ENCODE measurements around the gene JAK3.

JAK3 gene

DNA sequence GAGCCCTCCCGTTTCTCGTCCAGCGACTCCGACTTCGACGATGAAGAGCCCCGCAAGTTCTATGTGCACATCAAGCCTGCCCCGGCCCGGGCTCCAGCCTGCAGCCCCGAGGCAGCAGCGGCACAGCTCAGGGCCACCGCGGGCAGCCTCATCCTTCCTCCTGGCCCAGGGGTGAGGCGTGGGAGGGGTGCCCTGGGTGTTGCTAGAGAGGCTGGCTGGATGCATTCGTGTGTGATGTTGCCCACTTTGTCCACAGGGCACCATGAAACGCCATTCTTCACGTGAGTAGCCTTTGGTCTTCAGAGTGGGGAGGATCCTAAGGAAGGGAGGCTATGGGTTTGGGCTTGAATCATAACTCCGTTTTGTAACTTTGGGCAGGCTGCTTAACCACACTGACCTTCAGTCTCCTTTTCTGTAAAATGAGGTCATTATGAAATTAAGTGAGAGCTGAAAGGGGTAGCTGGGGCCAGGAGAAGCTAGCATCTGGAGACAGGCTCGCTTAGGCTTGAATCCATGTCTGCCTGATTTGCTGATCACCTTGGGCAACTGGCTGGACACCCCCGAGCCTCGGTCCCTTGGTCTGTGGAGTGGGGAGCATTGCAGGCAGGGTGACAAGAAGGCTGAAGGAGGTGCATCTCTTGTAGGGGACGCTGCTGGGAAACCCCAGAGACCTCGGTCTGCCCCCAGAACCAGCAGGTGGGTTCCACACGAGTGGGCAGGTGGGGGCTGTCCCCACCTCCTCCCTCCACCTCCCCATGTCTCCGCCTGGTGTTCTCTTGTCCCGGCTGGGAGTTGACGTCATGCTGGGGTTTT, 71.6 kb downstream of the JAK3 start:
- DNase-seq = no peak

DNA sequence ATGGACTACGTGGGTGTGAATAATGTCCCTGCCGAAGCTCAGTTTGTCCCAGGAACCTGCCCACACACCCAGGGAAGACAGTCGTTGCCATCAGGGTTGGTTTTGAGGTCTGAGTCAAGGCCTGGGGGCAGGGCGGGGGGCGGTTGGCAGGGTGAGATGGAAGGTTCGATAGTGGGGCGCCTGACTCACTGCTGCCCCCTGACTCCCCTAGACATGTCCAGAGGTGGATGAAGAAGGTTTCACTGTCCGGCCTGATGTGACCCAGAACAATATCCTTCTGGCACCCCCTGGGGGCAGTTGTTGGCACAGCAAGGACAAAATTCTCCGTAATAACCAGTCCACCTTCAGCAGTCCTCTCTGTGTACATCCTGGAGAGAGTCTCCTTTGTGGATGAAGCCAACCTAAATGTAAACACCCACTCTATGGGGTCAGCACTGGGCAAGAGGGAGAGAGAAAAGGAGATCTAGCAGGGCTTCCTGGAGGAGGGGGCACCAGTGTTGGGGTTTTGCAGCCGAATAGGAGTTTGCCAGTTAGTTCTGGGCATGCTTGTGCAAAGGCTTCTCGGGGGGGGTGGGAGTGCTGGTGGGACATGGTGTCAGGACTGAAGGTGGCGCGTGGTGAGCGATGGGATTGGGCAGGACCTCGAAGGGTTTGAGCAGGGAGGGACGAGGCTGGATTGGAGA, 72.4 kb downstream of the JAK3 start:
- no peak for DNase-seq

Data from NCI-H1417 treated with DMSO at 0.1 percent for 48 hours (cell line).